HG03439 (cell line): ENCODE measurements around the gene SMCR8.
"Not testable (repeated sequence)": the region's sequence is repeated elsewhere in the genome, so short reads cannot be mapped to it uniquely, and the experiment has no call there.

Experiments
- ATAC-seq: cut with Tn5 transposase; IDR thresholded peaks from one replicate; pipeline ENCODE4 v1.9.1; 2021; ENCODE audit warnings: mild to moderate bottlenecking, moderate library complexity; ENCODE audit not compliant: unreplicated experiment

The SMCR8 gene

DNA sequence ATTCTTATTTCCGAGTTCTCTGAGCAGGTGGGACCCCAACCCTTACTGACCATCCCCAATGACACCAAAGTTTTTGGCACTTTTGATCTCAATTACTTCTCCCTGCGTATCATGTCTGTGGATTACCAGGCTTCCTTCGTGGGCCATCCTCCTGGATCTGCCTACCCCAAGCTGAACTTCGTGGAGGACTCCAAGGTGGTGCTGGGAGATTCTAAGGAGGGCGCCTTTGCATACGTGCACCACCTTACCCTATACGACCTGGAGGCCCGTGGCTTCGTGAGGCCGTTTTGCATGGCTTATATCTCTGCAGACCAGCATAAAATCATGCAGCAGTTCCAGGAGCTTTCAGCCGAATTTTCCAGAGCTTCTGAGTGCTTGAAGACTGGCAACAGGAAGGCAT lies 868 bp downstream of the SMCR8 start:
- no peak for ATAC-seq

DNA sequence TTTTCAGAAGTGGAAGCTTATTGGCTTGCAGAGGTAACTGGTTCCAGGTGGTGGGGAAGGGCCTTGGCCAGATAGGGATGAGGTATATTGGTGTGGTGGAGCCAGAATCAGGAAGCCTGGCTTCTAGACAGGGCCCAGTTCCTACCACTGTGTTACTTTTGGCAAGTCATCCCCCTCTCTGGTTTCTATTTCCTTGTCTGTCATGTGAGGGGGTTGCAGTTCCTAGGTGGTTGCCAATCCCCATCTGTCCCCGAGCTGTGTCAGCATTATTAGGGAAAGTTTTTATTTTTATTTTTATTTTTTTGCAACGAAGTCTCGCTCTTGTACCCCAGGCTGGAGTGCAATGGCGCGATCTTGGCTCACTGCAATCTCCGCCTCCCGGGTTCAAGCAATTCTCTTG lies 3.0 kb downstream of the SMCR8 start:
- no peak for ATAC-seq

DNA sequence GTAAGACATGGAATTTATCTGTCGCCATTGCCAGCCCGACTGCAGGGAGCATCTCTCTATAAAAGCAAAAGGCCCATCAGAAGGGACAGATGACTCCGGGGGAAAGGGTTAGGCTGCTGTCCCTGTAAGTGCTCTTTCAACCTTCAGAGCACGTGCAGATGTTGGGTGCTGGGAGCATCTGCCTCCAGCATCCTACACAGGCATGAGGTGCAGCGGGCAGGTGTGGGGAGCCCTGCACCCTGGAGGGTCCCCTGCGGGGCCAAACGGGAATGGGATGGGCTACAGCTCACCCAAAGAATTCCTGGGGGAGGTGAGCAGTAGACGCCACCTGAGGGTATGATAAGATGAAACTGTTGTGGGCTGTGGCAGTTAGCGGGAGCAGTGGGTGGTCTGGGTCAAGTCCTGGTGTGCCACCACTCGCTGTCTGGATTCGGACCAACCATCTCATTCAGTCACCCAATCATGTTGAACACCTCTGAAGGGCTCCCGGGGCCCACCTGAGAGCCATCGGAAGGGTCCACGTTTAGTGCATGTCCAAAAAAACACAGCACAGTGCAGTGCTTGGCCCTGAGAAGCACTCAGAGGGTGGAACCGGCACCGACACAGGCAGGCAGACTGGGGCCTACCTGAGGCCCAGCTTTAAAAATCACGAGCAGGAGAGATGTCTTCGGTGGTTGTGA lies 3.8 kb downstream of the SMCR8 start:
- ATAC-seq: no peak

DNA sequence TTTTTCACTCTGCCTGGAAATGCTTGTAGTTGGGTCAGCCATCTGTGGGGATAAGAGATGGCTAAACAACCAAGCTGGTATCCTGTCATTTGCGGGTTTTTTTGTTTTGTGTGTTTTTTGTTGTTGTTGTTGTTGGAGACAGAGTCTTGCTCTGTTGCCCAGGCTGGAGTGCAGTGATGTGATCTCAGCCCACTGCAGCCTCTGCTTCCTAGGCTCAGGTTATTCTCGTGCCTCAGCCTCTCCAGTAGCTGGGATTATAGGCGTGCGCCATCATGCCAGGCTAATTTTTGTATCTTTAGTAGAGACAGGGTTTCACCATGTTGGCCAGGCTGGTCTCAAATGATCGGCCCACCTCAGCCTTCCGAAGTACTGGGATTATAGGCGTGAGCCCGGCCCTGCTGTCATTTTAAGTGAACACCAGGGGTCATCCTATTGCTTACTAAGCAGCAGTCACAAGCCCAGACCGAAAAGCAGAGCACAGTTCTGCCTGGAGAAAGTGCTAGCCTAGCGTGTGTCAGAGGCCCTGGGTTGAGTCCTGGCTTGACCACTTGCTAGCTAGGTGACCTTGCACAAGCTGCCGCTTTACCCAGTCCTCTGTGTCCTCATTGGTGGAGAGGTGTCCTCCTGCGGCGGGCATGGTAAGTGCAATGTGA lies 4.6 kb downstream of the SMCR8 start:
- no peak for ATAC-seq

DNA sequence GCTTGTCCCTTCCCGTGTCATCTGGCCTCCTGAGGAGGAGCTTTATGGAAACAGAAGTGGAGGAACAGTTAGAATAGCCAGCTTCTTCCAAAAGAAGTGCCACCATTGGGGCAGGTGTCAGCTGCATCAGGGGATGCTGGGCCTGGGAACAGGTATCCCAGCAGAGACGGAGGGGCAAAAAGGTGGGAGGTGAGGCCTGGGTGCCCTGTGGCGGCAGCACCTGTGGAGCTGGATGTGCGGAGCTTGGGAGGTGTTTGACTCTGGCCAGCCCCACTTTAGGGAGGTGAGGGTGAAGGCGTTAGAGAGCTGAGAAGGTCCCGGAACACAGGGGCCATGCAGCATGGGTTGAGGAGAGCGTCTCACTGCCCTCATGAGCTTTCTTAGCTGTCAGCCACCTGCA lies 5.2 kb downstream of the SMCR8 start:
- ATAC-seq: no peak

DNA sequence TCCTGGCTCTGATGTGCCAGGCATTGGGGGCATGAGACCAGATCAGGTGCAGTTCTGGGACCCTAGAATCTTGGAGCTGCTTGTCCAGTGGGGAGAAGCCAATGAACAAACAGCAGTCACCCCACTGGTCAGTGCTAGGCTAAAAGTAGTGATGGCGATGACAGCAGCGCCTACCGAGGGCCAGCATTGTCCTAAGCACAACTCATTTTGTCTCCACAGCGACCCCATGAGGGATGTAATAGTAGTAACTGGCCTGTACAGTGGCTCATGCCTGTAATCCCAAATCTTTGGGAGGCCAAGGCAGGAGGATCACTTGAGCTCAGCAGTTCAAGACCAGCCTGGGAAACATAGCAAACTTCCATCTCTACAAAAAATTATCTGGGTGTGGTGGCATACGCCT lies 6.2 kb downstream of the SMCR8 start:
- no peak for ATAC-seq

DNA sequence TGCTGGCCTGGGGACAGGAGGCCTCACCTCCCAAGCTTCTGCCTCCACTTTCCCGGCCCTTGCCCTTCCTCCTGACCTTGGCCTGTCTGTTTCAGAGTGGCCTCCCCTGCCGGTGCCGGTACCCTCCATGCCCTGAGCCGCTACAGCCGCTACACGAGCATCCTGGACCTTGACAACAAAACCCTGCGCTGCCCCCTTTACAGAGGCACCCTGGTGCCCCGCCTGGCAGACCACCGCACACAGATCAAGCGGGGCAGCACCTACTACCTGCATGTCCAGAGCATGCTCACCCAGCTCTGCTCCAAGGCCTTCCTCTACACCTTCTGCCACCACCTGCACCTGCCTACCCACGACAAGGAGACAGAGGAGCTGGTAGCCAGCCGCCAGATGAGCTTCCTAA lies 7.4 kb downstream of the SMCR8 start:
- no peak for ATAC-seq

DNA sequence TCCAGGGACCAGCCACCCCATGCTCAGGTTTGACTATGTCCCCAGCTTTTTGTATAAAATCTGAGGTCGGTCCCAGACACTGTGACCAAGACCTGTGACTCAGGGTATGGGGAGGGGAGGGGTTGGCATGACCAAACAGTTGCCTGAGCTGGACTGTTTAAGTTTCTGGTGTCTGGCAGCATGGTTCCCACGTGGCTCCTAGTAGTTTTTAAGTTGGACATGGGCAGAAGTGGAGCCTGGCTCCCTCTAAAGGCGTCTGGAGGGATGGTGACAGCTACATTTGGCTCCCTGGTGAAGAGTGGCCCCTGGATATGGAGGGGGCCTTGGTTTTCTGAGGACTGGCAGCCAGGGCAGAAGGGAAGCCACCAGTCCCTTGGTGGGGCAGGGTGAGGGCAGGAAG lies 7.9 kb downstream of the SMCR8 start:
- no peak for ATAC-seq

DNA sequence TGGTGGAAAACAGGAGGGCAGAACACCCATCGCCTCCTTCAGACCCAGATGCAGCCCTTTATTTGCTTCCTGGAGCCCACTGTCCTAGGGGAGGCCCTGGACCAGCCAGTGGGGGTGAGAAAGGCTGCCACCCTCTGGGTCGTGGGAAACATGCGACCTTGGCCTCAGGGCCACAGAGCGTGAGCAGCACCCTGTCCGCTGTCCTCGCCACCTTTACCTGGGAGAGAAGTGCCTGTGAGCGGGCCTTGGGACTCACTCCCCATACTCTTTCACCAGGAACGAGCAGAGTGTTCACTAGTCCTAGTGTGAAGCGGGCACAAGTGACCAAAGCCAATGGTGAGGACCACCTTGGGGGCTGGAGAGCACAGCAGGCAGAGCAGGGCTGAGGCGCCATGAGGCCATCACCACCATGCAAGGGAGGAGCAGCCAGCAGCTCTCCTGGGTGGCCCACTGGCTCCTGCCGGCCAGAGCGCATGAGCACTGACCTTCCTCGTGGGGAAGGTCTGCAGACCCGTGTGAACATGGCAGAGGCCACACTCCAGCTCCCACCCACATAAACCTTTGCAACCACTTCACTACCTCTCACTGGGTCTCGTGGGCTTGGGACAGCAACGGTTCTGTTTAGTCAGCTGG lies 8.5 kb downstream of the SMCR8 start:
- ATAC-seq: no peak

DNA sequence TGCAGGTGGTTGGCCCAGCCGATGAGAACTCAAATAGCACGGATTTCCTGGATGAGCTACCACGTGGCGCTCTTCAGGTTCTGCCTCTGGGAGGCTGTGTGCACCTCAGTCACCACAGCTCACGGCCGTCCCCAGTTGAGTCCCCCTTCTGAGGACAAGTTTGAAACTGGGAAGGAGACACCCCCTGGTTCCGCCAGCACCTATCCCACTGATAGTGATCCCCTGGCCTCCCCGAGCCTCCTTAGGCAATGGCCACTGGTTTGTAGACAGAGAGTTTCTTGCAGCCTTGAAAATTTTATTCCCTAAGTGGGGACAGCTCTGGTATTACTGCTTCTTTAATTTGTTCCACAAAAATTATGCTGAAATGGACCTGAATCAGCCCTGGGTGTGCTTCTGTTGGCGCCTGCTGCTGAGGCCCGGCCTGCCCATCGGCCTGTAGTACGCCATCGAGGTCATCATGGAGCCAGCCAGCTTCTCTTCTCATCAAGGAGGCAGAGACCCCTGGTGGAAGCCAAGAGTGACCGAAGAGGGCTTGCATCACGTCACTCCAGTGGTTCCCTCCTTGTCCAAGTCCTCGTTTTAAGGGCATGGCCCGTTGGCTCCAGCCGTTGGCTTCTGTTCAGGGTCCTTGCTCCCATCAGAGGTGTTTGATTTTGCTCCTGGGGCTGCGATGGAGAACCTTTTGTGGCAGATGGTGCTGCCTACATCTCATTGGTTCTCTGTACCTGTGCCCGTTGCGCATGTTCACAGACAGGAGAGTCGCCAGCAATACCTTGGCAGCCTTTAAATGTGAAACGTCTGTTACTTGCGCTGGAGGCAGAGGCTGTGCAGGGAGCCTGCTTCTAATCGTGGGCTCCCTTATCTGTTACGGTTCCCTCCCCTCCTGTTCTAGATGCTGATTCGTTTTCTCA lies 9.3 kb downstream of the SMCR8 start:
- ATAC-seq: no peak

DNA sequence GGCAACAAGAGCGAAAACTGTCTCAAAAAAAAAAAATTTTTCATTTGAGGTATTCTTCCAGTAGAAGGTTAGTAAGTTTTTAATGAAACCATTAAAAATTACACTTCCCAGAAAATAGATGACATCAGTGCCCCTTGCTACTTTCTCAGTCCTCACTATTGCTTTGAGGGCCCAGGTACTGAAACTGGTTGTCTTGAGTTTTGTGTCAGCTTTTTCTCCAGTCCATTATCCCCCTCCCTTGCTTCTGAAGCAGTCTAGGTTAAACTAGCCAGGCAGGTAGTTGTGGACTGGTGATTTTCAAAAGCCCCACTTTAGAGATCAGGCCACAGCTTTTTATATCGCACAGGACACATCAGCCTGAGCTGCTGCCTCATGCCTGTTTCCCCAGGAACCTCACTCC lies 10.9 kb downstream of the SMCR8 start:
- ATAC-seq: no peak

GRCh38 chr17:18326572-18326971 lies 11.5 kb downstream of the SMCR8 start:
- no peak for ATAC-seq

- no peak for ATAC-seq
These were observed 12.0 kb downstream of the SMCR8 start for GRCh38 chr17:18327093-18327492.

GRCh38 chr17:18327556-18327955 lies 12.5 kb downstream of the SMCR8 start:
- no peak for ATAC-seq

DNA sequence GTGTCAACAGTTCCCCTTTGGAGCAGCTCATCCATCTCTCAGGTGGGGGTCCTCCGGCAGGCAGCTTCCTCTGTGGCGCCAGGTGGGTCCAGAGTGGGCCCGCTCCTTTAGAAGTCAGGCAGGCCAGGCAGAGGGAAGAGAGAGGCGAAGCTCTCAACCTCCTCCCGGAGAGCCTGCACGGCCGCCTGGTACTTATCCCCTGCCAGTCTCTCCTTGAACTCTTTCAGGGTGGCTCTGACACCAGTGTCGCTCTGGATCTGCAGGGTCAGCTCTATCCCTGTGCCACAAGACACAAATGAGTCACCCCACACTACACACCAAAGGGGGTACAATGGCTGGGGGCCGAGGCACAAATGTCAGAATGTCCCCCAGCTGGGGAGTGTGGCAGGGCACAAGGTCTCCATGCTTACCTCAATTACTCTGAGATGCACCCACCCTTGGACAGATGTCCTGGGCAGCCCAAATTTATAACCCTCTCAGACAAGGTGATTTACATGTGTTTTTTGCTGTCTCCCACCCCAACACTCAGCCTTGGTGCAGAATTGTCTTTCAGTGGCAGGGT lies 13.6 kb downstream of the SMCR8 start:
- no peak for ATAC-seq

GRCh38 chr17:18331879-18332278 lies 16.8 kb downstream of the SMCR8 start:
- no peak for ATAC-seq

DNA sequence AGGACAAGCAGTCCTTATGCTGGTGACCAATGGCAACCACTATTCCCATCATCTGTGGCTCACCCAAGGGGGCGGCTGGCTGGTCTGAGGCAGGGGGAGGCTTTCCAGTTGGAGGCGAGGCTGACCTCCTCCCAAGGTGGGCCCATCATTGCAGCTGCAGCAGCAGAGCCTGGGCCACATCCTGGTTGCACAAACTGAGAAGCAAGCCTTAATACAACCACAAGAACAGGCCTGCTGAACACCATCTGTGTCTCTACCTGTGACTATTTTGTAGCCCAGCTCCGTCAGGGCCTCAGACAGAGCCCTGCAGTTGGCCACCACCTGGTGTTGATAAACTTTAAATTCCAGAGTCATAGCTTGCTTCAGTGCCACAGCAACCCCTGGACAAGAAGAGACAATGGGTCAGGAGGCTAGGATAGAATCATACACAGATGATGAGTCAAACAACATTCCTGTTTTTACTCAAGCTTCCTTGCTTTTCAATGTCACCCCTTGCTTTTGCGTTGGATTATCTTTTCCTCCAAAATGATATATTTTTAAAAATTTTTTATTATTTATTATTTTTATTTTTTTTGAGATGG lies 17.9 kb downstream of the SMCR8 start:
- no peak for ATAC-seq

DNA sequence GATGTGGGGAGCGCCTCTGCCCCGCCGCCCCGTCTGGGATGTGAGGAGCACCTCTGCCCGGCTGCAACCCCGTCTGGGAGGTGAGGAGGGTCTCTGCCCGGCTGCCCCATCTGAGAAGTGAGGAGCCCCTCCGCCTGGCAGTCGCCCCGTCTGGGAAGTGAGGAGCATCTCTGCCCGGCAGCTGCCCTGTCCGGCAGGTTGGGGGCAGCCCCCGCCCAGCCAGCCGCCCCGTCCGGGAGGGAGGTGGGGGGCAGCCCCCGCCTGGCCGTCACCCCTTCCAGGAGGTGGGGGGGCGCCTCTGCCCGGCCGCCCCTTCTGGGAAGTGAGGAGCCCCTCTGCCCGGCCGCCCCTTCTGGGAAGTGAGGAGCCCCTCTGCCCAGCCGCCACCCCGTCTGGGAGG lies 23.1 kb downstream of the SMCR8 start:
- not testable (repeated sequence) for ATAC-seq

DNA sequence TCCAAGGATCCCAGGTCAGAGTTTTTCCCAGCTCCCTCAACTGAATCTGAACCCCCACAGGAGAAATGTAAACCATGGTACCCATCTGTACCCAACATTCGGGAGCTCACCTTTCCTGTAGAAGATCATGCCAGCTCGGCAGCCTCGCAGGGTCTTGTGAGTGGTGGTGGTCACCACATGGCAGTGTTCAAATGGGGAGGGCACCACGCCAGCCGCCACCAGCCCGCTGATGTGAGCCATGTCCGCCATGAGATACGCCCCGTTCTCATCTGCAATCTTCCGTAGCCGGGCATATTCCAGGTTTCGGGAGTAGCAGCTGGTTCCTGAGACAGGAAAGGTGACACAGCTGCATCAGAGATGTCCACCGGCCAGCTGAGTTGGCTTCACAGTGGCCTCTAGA lies 24.8 kb downstream of the SMCR8 start:
- ATAC-seq: no peak

DNA sequence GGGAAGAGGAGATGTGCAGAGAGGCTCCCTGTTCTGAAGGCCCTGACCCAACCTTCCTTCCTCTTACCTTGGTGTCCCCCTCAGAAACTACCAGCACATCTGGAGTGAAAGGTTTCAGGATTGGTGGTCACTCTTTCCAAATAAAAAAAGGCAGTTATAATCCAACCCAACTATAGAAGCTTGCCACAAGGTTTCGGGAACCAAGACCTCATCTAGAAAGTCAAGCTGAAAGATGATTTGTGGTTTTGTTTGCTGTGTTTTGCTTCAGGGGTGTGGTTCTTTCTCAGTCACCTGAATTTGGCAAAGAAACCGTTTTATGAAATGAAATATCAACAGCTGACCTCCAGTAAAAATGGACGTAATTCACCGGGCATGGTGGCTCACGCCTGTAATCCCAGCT lies 28.9 kb downstream of the SMCR8 start:
- ATAC-seq: no peak

GRCh38 chr17:18353541-18353940 lies 38.4 kb downstream of the SMCR8 start:
- ATAC-seq: no peak
